H9 (cell line): Measurements from ENCODE around the gene TBC1D1. TPM values are rescaled to one million over a fixed set of nuclear protein-coding genes. Genes with fewer than 3 reads are reported as not detected.

Experiments used
- DNase-seq: peaks from one replicate; pipeline ENCODE4 v3.0.0-alpha.2; 2017
- H2AFZ ChIP-seq: one replicate; pipeline ENCODE4 v1.6.1; 2013; ENCODE audit warnings: mild to moderate bottlenecking, low read length, control low read depth, moderate library complexity
- H2AK5ac ChIP-seq: 2 replicates; pipeline ENCODE4 v1.6.1; 2013; ENCODE audit warnings: low read length, control low read depth, mixed read lengths; ENCODE audit not compliant: insufficient read length
- H2BK120ac ChIP-seq: one replicate; pipeline ENCODE4 v1.6.1; 2013; ENCODE audit warnings: low read depth, mild to moderate bottlenecking, low read length, control low read depth, inconsistent platforms; ENCODE audit not compliant: poor library complexity, severe bottlenecking
- H2BK12ac ChIP-seq: 2 replicates; pipeline ENCODE4 v1.6.1; 2013; ENCODE audit warnings: low read length, control low read depth, mixed read lengths, low read depth; ENCODE audit not compliant: insufficient read length
- H2BK15ac ChIP-seq: 2 replicates; pipeline ENCODE4 v1.6.1; 2013; ENCODE audit warnings: low read depth, low read length, control low read depth
- H2BK20ac ChIP-seq: one replicate; pipeline ENCODE4 v1.6.1; 2013; ENCODE audit warnings: low read depth, mild to moderate bottlenecking, low read length, control low read depth, inconsistent platforms; ENCODE audit not compliant: poor library complexity, severe bottlenecking
- H2BK5ac ChIP-seq: 2 replicates; pipeline ENCODE4 v1.6.1; 2013; ENCODE audit warnings: low read length, control low read depth, mixed read lengths; ENCODE audit not compliant: insufficient read length
- H3K14ac ChIP-seq: 2 replicates; pipeline ENCODE4 v1.6.1; 2013; ENCODE audit warnings: low read length, control low read depth; ENCODE audit not compliant: insufficient read depth
- H3K18ac ChIP-seq: 2 replicates; pipeline ENCODE4 v1.6.1; 2013; ENCODE audit warnings: low read depth, mild to moderate bottlenecking, mixed read lengths, low read length, control low read depth; ENCODE audit not compliant: insufficient read length
- H3K23ac ChIP-seq: 2 replicates; pipeline ENCODE4 v1.6.1; 2013; ENCODE audit warnings: low read length, control low read depth, mixed read lengths, low read depth; ENCODE audit not compliant: insufficient read length
- H3K23me2 ChIP-seq: 2 replicates; pipeline ENCODE4 v1.6.1; 2013; ENCODE audit warnings: low read depth, mild to moderate bottlenecking, mixed read lengths, low read length, control low read depth; ENCODE audit not compliant: insufficient read length, poor library complexity, severe bottlenecking
- H3K27ac ChIP-seq: 2 replicates; pipeline ENCODE4 v1.5.1; 2013; ENCODE audit warnings: low read length, control low read depth, mixed read lengths, low read depth; ENCODE audit not compliant: insufficient read length
- H3K27me3 ChIP-seq: 2 replicates; pipeline ENCODE4 v1.6.1; 2013; ENCODE audit warnings: low read length, control low read depth, inconsistent platforms; ENCODE audit not compliant: insufficient read depth
- H3K4ac ChIP-seq: 2 replicates; pipeline ENCODE4 v1.6.1; 2013; ENCODE audit warnings: low read depth, mild to moderate bottlenecking, control low read depth, inconsistent platforms, low read length, moderate library complexity
- H3K4me1 ChIP-seq: 2 replicates; pipeline ENCODE4 v1.6.1; 2013; ENCODE audit warnings: low read length, control low read depth, inconsistent platforms; ENCODE audit not compliant: insufficient read depth
- H3K4me2 ChIP-seq: 2 replicates; pipeline ENCODE4 v1.6.1; 2013; ENCODE audit warnings: low read length, control low read depth, mixed read lengths; ENCODE audit not compliant: insufficient read length, insufficient read depth
- H3K56ac ChIP-seq: 2 replicates; pipeline ENCODE4 v1.6.1; 2013; ENCODE audit warnings: low read depth, mild to moderate bottlenecking, mixed read lengths, low read length, control low read depth; ENCODE audit not compliant: insufficient read length
- H3K79me1 ChIP-seq: 2 replicates; pipeline ENCODE4 v1.6.1; 2013; ENCODE audit warnings: low read depth, mild to moderate bottlenecking, moderate library complexity, low read length, control low read depth, inconsistent platforms; ENCODE audit not compliant: insufficient read depth, poor library complexity, severe bottlenecking
- H3K79me2 ChIP-seq: 2 replicates; pipeline ENCODE4 v1.6.1; 2013; ENCODE audit warnings: low read length, control low read depth, inconsistent platforms; ENCODE audit not compliant: insufficient read depth
- H3K9ac ChIP-seq: 2 replicates; pipeline ENCODE4 v1.6.1; 2013; ENCODE audit warnings: low read length, control low read depth, mixed read lengths; ENCODE audit not compliant: insufficient read length; ENCODE audit errors: extremely low read depth
- H3K9me3 ChIP-seq: one replicate; pipeline ENCODE4 v1.6.1; 2013; ENCODE audit warnings: low read depth, low read length, inconsistent platforms; ENCODE audit not compliant: control insufficient read depth
- H3T11ph ChIP-seq: one replicate; pipeline ENCODE4 v1.6.1; 2013; ENCODE audit warnings: mild to moderate bottlenecking, low read length, control low read depth, inconsistent platforms
- H4K20me1 ChIP-seq: one replicate; pipeline ENCODE4 v1.6.1; 2013; ENCODE audit not compliant: control insufficient read depth, insufficient read length, insufficient read depth
- H4K5ac ChIP-seq: 2 replicates; pipeline ENCODE4 v1.6.1; 2013; ENCODE audit warnings: low read depth, mild to moderate bottlenecking, mixed read lengths, low read length, control low read depth; ENCODE audit not compliant: insufficient read length
- H4K8ac ChIP-seq: replicated peaks from 2 replicates; pipeline ENCODE4 v1.6.1; 2013; ENCODE audit warnings: low read length, control low read depth, mixed read lengths, low read depth; ENCODE audit not compliant: insufficient read length
- H4K91ac ChIP-seq: 2 replicates; pipeline ENCODE4 v1.6.1; 2013; ENCODE audit warnings: low read depth, mild to moderate bottlenecking, moderate library complexity, mixed read lengths, low read length, control low read depth; ENCODE audit not compliant: insufficient read length
- H3K27ac Mint-ChIP-seq, 3 experiments: 2 replicates in 2 of 3; 3 replicates in 1 of 3; pipeline ENCODE4 v1.8.0; 2020 to 2021; ENCODE audit warnings: mixed read lengths in 3 of 3, mild to moderate bottlenecking in 1 of 3, moderate library complexity in 1 of 3
- H3K27me3 Mint-ChIP-seq: 2 replicates; pipeline ENCODE4 v1.8.0; 2021; ENCODE audit warnings: low read depth, mild to moderate bottlenecking, moderate library complexity, mixed read lengths
- H3K36me3 Mint-ChIP-seq, 3 experiments: 2 replicates in 2 of 3; 3 replicates in 1 of 3; pipeline ENCODE4 v1.8.0; 2020 to 2021; ENCODE audit warnings: low read depth in 3 of 3, mixed read lengths in 3 of 3; ENCODE audit not compliant: insufficient read depth in 1 of 3
- H3K4me1 Mint-ChIP-seq, 2 experiments: 2 replicates each; pipeline ENCODE4 v1.8.0; 2020; ENCODE audit warnings: mixed read lengths in 2 of 2
- H3K4me3 Mint-ChIP-seq, 2 experiments: 2 replicates in 1 of 2; 3 replicates in 1 of 2; pipeline ENCODE4 v1.8.0; 2020 to 2021; ENCODE audit warnings: mild to moderate bottlenecking in 2 of 2, mixed read lengths in 2 of 2, moderate library complexity in 1 of 2
- H3K9me3 Mint-ChIP-seq, 2 experiments: 2 replicates in 1 of 2; 3 replicates in 1 of 2; pipeline ENCODE4 v1.8.0; 2020; ENCODE audit warnings: mild to moderate bottlenecking in 2 of 2, mixed read lengths in 2 of 2, moderate library complexity in 1 of 2
- WGBS: extraction: QIAGEN DNeasy Blood & Tissue Kit; methylation state at CpG from one replicate; pipeline ENCODE4 v1.1.7; 2013; ENCODE audit warnings: missing lambda C conversion rate, low lambda C conversion rate, mixed read lengths; ENCODE audit not compliant: insufficient read length; ENCODE audit errors: extremely low coverage; 5-methylcytosine and 5-hydroxymethylcytosine counted together
- total RNA-seq: library from RNA; stranded (reverse); gene quantifications from 2 replicates; pipeline ENCODE4 v1.2.1, GENCODE V29; 2021
- TF ChIP-seq, protein P1 (sequence below): fragments of 200-600 bp; sonication (generic); conservative IDR thresholded peaks from 3 replicates; pipeline ENCODE4 v1.8.0; 2021; ENCODE audit warnings: antibody characterized with exemption, mild to moderate bottlenecking

The TBC1D1 gene
- total RNA-seq, 1 experiment from 2014 or later = 109 TPM

DNA sequence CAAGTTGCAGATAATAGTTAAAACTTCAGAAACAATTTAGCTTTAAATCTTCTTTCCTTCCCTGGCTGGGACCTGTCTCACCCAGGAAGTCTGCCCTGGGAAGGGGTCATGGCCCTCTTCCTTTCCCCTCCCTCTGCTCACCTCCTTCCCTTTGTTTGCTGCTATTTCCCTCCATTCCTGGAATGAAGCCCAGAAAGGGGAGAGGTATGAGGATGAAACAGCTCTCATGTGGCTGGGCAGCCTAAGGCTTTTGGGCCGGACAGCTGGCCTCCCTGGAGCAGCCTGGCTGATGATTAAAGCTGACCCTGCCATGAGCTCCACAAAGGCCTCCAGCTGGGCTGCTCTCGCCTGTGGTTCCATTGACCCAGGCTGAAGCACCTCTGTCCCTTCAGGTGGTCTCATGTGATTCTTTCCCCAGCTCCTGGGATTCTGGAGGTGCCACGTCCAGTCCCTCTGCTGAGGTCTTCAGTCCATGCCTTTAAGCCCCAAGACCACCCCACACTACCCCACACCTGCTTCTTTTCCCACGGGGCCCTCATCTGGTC lies 271.4 kb downstream of the TBC1D1 start:
- peak overlapping the region; percentile 66 for H2BK12ac ChIP-seq
- no peak overlapping the region for H3K23ac ChIP-seq
- no peak overlapping the region for H3K4me3 Mint-ChIP-seq
- H3K4ac ChIP-seq = no peak overlapping the region; the same call in 1 of the 2 replicates
- H2AFZ ChIP-seq = no peak overlapping the region
- H3K9me3 ChIP-seq = peaks cover 5% of the 10 kb centered on the region
- H3K79me1 ChIP-seq = no peaks in the 10 kb centered on the region
- H3K79me2 ChIP-seq = no peaks in the 10 kb centered on the region
- H2BK120ac ChIP-seq = no peak overlapping the region
- no peak overlapping the region for H2BK5ac ChIP-seq
- H3K23me2 ChIP-seq = no peaks in the 10 kb centered on the region
- H2BK20ac ChIP-seq = no peak overlapping the region
- H4K5ac ChIP-seq = no peak overlapping the region
- H3K4me2 ChIP-seq = no peak overlapping the region
- no peak overlapping the region for H3K9ac ChIP-seq
- H4K20me1 ChIP-seq = no peaks in the 10 kb centered on the region
- peak overlapping the region; percentile 9; the same call in 1 of the 2 replicates for H2BK15ac ChIP-seq
- H2AK5ac ChIP-seq = no peak overlapping the region
- H3K14ac ChIP-seq = no peak overlapping the region
- H3K9me3 Mint-ChIP-seq = peaks cover 9 to 16% of the 10 kb centered on the region in 2 experiments
- no peak overlapping the region for H3K18ac ChIP-seq
- no peaks in the 10 kb centered on the region for H3K27me3 ChIP-seq
- H3K27ac ChIP-seq = no peak overlapping the region
- TF ChIP-seq, protein P1, sequence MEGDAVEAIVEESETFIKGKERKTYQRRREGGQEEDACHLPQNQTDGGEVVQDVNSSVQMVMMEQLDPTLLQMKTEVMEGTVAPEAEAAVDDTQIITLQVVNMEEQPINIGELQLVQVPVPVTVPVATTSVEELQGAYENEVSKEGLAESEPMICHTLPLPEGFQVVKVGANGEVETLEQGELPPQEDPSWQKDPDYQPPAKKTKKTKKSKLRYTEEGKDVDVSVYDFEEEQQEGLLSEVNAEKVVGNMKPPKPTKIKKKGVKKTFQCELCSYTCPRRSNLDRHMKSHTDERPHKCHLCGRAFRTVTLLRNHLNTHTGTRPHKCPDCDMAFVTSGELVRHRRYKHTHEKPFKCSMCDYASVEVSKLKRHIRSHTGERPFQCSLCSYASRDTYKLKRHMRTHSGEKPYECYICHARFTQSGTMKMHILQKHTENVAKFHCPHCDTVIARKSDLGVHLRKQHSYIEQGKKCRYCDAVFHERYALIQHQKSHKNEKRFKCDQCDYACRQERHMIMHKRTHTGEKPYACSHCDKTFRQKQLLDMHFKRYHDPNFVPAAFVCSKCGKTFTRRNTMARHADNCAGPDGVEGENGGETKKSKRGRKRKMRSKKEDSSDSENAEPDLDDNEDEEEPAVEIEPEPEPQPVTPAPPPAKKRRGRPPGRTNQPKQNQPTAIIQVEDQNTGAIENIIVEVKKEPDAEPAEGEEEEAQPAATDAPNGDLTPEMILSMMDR = no peak
- DNase-seq = no peak
- no peak overlapping the region for H3K56ac ChIP-seq
- H3T11ph ChIP-seq = no peak overlapping the region
- no CpG with 5 or more reads among the region's 4 CpGs for WGBS
- H3K27ac Mint-ChIP-seq = no peak overlapping the region
- peaks cover 5% of the 10 kb centered on the region for H3K27me3 Mint-ChIP-seq
- H3K4me1 Mint-ChIP-seq = peaks cover 14 to 17% of the 10 kb centered on the region in 2 experiments
- peaks cover 0 to 5% (median 3%) of the 10 kb centered on the region in 3 experiments; a peak in 2 of 7 replicates for H3K36me3 Mint-ChIP-seq
- H4K8ac ChIP-seq = no peak overlapping the region
- H3K4me1 ChIP-seq = no peaks in the 10 kb centered on the region; the same call in 1 of the 2 replicates
- H4K91ac ChIP-seq = no peak overlapping the region
